ENCODE results near the gene HADHB.

HADHB gene

GRCh38 chr2:26298638-26299393 is 54.1 kb downstream of the HADHB start:
- TF ChIP-seq GATA2 (IDR thresholded peaks at IDR 0.05; ENCODE audit: low read depth, low read length) = no peak
- TF ChIP-seq GATA3 (IDR thresholded peaks at IDR 0.05; ENCODE audit: low read depth, low read length) = no peak

GRCh38 chr2:26299471-26300101 is 54.8 kb downstream of the HADHB start:
- TF ChIP-seq GATA2 (IDR thresholded peaks at IDR 0.05; ENCODE audit: low read depth, low read length) = no peak
- no peak for TF ChIP-seq GATA3 (IDR thresholded peaks at IDR 0.05; ENCODE audit: low read depth, low read length)

- TF ChIP-seq GATA3 (IDR thresholded peaks at IDR 0.05; ENCODE audit: low read depth, low read length) = no peak
- no peak for TF ChIP-seq GATA2 (IDR thresholded peaks at IDR 0.05; ENCODE audit: low read depth, low read length)
These were observed 55.6 kb downstream of the HADHB start for GRCh38 chr2:26300234-26300925.

- TF ChIP-seq GATA2 (IDR thresholded peaks at IDR 0.05; ENCODE audit: low read depth, low read length) = no peak
- no peak for TF ChIP-seq GATA3 (IDR thresholded peaks at IDR 0.05; ENCODE audit: low read depth, low read length)
These were observed 58.1 kb downstream of the HADHB start for GRCh38 chr2:26302846-26303245.

- TF ChIP-seq GATA2 (IDR thresholded peaks at IDR 0.05; ENCODE audit: low read depth, low read length) = no peak
- TF ChIP-seq GATA3 (IDR thresholded peaks at IDR 0.05; ENCODE audit: low read depth, low read length) = no peak
These were observed 60.8 kb downstream of the HADHB start for GRCh38 chr2:26305540-26305939.

- TF ChIP-seq GATA3 (IDR thresholded peaks at IDR 0.05; ENCODE audit: low read depth, low read length) (no peak), GATA2 (IDR thresholded peaks at IDR 0.05; ENCODE audit: low read depth, low read length) (no peak)
These were observed 65.2 kb downstream of the HADHB start for GRCh38 chr2:26309921-26310320.

GRCh38 chr2:26312471-26312870 is 67.7 kb downstream of the HADHB start:
- TF ChIP-seq GATA3 (IDR thresholded peaks at IDR 0.05; ENCODE audit: low read depth, low read length) (no peak), GATA2 (IDR thresholded peaks at IDR 0.05; ENCODE audit: low read depth, low read length) (no peak)

- TF ChIP-seq GATA3 (IDR thresholded peaks at IDR 0.05; ENCODE audit: low read depth, low read length) = no peak
- TF ChIP-seq GATA2 (IDR thresholded peaks at IDR 0.05; ENCODE audit: low read depth, low read length) = no peak
These were observed 68.7 kb downstream of the HADHB start for GRCh38 chr2:26313446-26313845.

GRCh38 chr2:26314243-26314642 is 69.5 kb downstream of the HADHB start:
- no peak for TF ChIP-seq GATA3 (IDR thresholded peaks at IDR 0.05; ENCODE audit: low read depth, low read length)
- TF ChIP-seq GATA2 (IDR thresholded peaks at IDR 0.05; ENCODE audit: low read depth, low read length) = no peak

- no peak for TF ChIP-seq GATA3 (IDR thresholded peaks at IDR 0.05; ENCODE audit: low read depth, low read length)
- no peak for TF ChIP-seq GATA2 (IDR thresholded peaks at IDR 0.05; ENCODE audit: low read depth, low read length)
These were observed 71.3 kb downstream of the HADHB start for GRCh38 chr2:26316041-26316440.

- no peak for TF ChIP-seq GATA3 (IDR thresholded peaks at IDR 0.05; ENCODE audit: low read depth, low read length)
- no peak for TF ChIP-seq GATA2 (IDR thresholded peaks at IDR 0.05; ENCODE audit: low read depth, low read length)
These were observed 72.1 kb downstream of the HADHB start for GRCh38 chr2:26316845-26317244.

GRCh38 chr2:26317377-26318105 is 72.8 kb downstream of the HADHB start:
- no peak for TF ChIP-seq GATA3 (IDR thresholded peaks at IDR 0.05; ENCODE audit: low read depth, low read length)
- no peak for TF ChIP-seq GATA2 (IDR thresholded peaks at IDR 0.05; ENCODE audit: low read depth, low read length)

- TF ChIP-seq GATA3 (IDR thresholded peaks at IDR 0.05; ENCODE audit: low read depth, low read length) = no peak
- no peak for TF ChIP-seq GATA2 (IDR thresholded peaks at IDR 0.05; ENCODE audit: low read depth, low read length)
These were observed 74.2 kb downstream of the HADHB start for GRCh38 chr2:26318950-26319349.

GRCh38 chr2:26324903-26325302 is 80.2 kb downstream of the HADHB start:
- TF ChIP-seq GATA3 (IDR thresholded peaks at IDR 0.05; ENCODE audit: low read depth, low read length) (no peak), GATA2 (IDR thresholded peaks at IDR 0.05; ENCODE audit: low read depth, low read length) (no peak)
